ENCODE results near the gene BICD1.

DNA sequence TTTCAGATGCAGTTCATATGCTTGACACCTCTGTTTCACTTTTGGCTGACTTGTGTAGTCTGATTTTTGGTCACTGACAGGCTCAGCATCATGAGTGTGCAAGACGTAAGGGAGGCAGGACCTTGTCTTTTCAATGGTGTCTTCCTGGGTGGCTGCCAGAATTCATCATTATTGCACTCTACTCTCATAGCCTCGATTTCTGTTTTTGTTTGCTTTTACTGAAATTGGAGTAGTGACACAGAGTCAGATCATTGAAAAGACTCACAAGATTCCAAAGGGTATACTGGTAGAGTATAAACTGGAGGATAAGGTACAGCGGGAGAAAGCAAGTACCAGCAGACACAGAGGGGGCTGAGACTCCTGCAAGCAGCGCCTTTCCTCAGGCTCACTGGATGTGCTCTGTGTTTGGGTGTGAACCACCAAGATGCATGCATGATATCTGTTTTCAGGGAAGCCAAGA lies 166.4 kb downstream of the BICD1 start:
- no peak for TF ChIP-seq CTCF (IDR thresholded peaks at IDR 0.05)
- TF ChIP-seq EZH2 (IDR thresholded peaks at IDR 0.05; ENCODE audit: borderline replicate concordance, insufficient read depth, low read depth, low read length, poor library complexity, severe bottlenecking): no peak
